Keratinocyte (primary cell): ENCODE results near the gene CHST12.

ENCODE experiments used
- CTCF ChIP-seq, 3 experiments: IDR thresholded peaks in 1 of 3; conservative IDR thresholded peaks in 1 of 3; optimal IDR thresholded peaks in 1 of 3; 2 replicates in 2 of 3; 3 replicates in 1 of 3; pipeline versions ENCODE3 to v1.5.1; 2011; ENCODE audit warnings: low read length in 3 of 3, mild to moderate bottlenecking in 3 of 3, moderate library complexity in 2 of 3, control low read depth in 1 of 3, inconsistent platforms in 1 of 3; ENCODE audit not compliant: insufficient read depth in 2 of 3; ENCODE audit errors: extremely low read depth in 1 of 3
- EZH2 ChIP-seq: IDR thresholded peaks from one replicate; pipeline ENCODE4 v1.6.1; 2012; ENCODE audit warnings: inconsistent platforms, mild to moderate bottlenecking, low read length, moderate library complexity

- TF ChIP-seq CTCF (optimal IDR thresholded peaks at IDR 0.05 in 1 of 3, IDR thresholded peaks at IDR 0.05 in 1 of 3, conservative IDR thresholded peaks at IDR 0.05 in 1 of 3; ENCODE audit: extremely low read depth in 1 of 3, insufficient read depth in 2 of 3, low read length in 3 of 3) (no peak), EZH2 (no peak)
Observed at GRCh38 chr7:2475678-2476015, 72.2 kb downstream of the CHST12 start.
